IMR-90 (cell line): Measurements from ENCODE around the gene PPP1R14C. TPM values are rescaled to one million over a fixed set of nuclear protein-coding genes. Genes with fewer than 3 reads are reported as not detected.

Experiments used
- ATAC-seq: fragments of 200-7000 bp; cut with Tn5 transposase; 2 replicates; pipeline ENCODE4 v1.9.1; 2020; ENCODE audit warnings: low read depth, mild to moderate bottlenecking, moderate library complexity
- BruUV-seq: library from RNA; stranded (reverse); fragments of 400-500 nt; replicated peaks from 2 replicates; lab custom pipeline; 2021; lab: Mats Ljungman, UMichigan
- CTCF ChIA-PET: fragments of 300-600 bp; formaldehyde crosslinking; extraction: SDS; loops from one replicate; lab custom pipeline; 2021; ENCODE audit warnings: antibody characterized with exemption; lab: Yijun Ruan, JAX
- POLR2A ChIA-PET: fragments of 300-600 bp; sonication (Branson Sonifier 250); formaldehyde crosslinking; loops from one replicate; lab custom pipeline; 2022; ENCODE audit warnings: antibody characterized with exemption; ENCODE audit not compliant: unreplicated experiment; lab: Charles Lee
- DNase-seq: peaks from one replicate; pipeline ENCODE4 v3.0.0; 2013
- H2AFZ ChIP-seq: replicated peaks from 2 replicates; pipeline ENCODE3; 2013; ENCODE audit warnings: low read length, mild to moderate bottlenecking; ENCODE audit not compliant: poor library complexity
- H2AK5ac ChIP-seq: 2 replicates; pipeline ENCODE4 v1.6.1; 2013; ENCODE audit warnings: low read depth, low read length, inconsistent platforms
- H2AK9ac ChIP-seq: replicated peaks from 2 replicates; pipeline ENCODE3; 2013; ENCODE audit warnings: mild to moderate bottlenecking, low read depth, low read length, moderate library complexity; ENCODE audit not compliant: poor library complexity
- H2BK120ac ChIP-seq: 2 replicates; pipeline ENCODE4 v1.6.1; 2013; ENCODE audit warnings: low read depth, low read length, inconsistent platforms
- H2BK15ac ChIP-seq: 3 replicates; pipeline ENCODE4 v1.6.1; 2013; ENCODE audit warnings: low read depth, low read length, inconsistent platforms
- H2BK20ac ChIP-seq: 2 replicates; pipeline ENCODE4 v1.6.1; 2013; ENCODE audit warnings: low read depth, mild to moderate bottlenecking, inconsistent platforms, low read length, moderate library complexity
- H2BK5ac ChIP-seq: 2 replicates; pipeline ENCODE4 v1.6.1; 2013; ENCODE audit warnings: mild to moderate bottlenecking, low read depth, low read length, inconsistent platforms; ENCODE audit not compliant: poor library complexity, severe bottlenecking
- H3K14ac ChIP-seq: replicated peaks from 2 replicates; pipeline ENCODE4 v1.6.1; 2013; ENCODE audit warnings: low read depth, low read length, inconsistent platforms
- H3K18ac ChIP-seq: 2 replicates; pipeline ENCODE4 v1.6.1; 2013; ENCODE audit warnings: low read depth, low read length, control low read depth
- H3K23ac ChIP-seq: 2 replicates; pipeline ENCODE4 v1.6.1; 2013; ENCODE audit warnings: low read depth, low read length, inconsistent platforms
- H3K27ac ChIP-seq: 2 replicates; pipeline ENCODE4 v1.5.1; 2013; ENCODE audit warnings: mild to moderate bottlenecking, control low read depth, low read length; ENCODE audit not compliant: insufficient read depth
- H3K27me3 ChIP-seq: 2 replicates; pipeline ENCODE4 v1.6.1; 2013; ENCODE audit warnings: low read length; ENCODE audit not compliant: control insufficient read depth, insufficient read depth
- H3K36me3 ChIP-seq: 2 replicates; pipeline ENCODE4 v1.6.1; 2013; ENCODE audit warnings: low read length, mixed read lengths; ENCODE audit not compliant: control insufficient read depth, insufficient read depth
- H3K4ac ChIP-seq: 2 replicates; pipeline ENCODE4 v1.6.1; 2013; ENCODE audit warnings: low read depth, low read length, inconsistent platforms
- H3K4me1 ChIP-seq: 2 replicates; pipeline ENCODE4 v1.6.1; 2013; ENCODE audit warnings: low read length, mixed read lengths; ENCODE audit not compliant: control insufficient read depth, insufficient read depth
- H3K4me2 ChIP-seq: 2 replicates; pipeline ENCODE4 v1.6.1; 2013; ENCODE audit warnings: low read depth, mild to moderate bottlenecking, control low read depth, low read length, moderate library complexity
- H3K4me3 ChIP-seq: 2 replicates; pipeline ENCODE4 v1.5.1; 2013; ENCODE audit warnings: low read depth, mild to moderate bottlenecking, control low read depth, low read length, moderate library complexity; ENCODE audit not compliant: insufficient read depth
- H3K56ac ChIP-seq: 2 replicates; pipeline ENCODE4 v1.6.1; 2013; ENCODE audit warnings: low read length, inconsistent platforms; ENCODE audit not compliant: insufficient read depth; ENCODE audit errors: extremely low read depth
- H3K79me1 ChIP-seq, 2 experiments: 2 replicates each; pipeline ENCODE4 v1.6.1; 2013; ENCODE audit warnings: low read length in 2 of 2, inconsistent platforms in 1 of 2, low read depth in 1 of 2
- H3K9ac ChIP-seq: 2 replicates; pipeline ENCODE4 v1.6.1; 2013; ENCODE audit warnings: low read depth, low read length, control low read depth
- H3K9me1 ChIP-seq: 2 replicates; pipeline ENCODE4 v1.6.1; 2013; ENCODE audit warnings: low read length, inconsistent platforms; ENCODE audit not compliant: insufficient read depth
- H3K9me3 ChIP-seq: 2 replicates; pipeline ENCODE4 v1.6.1; 2013; ENCODE audit warnings: low read length; ENCODE audit not compliant: control insufficient read depth, insufficient read depth
- H4K20me1 ChIP-seq: 2 replicates; pipeline ENCODE4 v1.6.1; 2013; ENCODE audit warnings: low read length, inconsistent platforms; ENCODE audit not compliant: insufficient read depth
- H4K5ac ChIP-seq: 2 replicates; pipeline ENCODE4 v1.6.1; 2013; ENCODE audit warnings: mild to moderate bottlenecking, low read depth, low read length, control low read depth
- H4K8ac ChIP-seq, 2 experiments: 2 replicates each; pipeline ENCODE4 v1.6.1; 2013; ENCODE audit warnings: low read depth in 2 of 2, low read length in 2 of 2, control low read depth in 1 of 2, inconsistent platforms in 1 of 2
- H4K91ac ChIP-seq: 2 replicates; pipeline ENCODE4 v1.6.1; 2013; ENCODE audit warnings: low read depth, low read length, inconsistent platforms; ENCODE audit not compliant: insufficient read depth
- BHLHE40 ChIP-seq: fragments of 150-350 bp; IDR thresholded peaks from 2 replicates; pipeline ENCODE4 v1.6.1; 2016; ENCODE audit warnings: mild to moderate bottlenecking, low read depth, low read length
- CEBPB ChIP-seq: IDR thresholded peaks from 2 replicates; pipeline ENCODE4 v1.6.1; 2012; ENCODE audit warnings: low read depth, low read length, improper control_type of control experiment
- CHD1 ChIP-seq: IDR thresholded peaks from 2 replicates; pipeline ENCODE4 v1.6.1; 2012; ENCODE audit warnings: low read depth, low read length, improper control_type of control experiment
- FOS ChIP-seq: fragments of 150-350 bp; IDR thresholded peaks from 2 replicates; pipeline ENCODE4 v1.6.1; 2016; ENCODE audit warnings: low read depth, low read length
- MAFK ChIP-seq: IDR thresholded peaks from 2 replicates; pipeline ENCODE4 v1.6.1; 2012; ENCODE audit warnings: low read depth, low read length, improper control_type of control experiment
- MAZ ChIP-seq: IDR thresholded peaks from 2 replicates; pipeline ENCODE4 v1.6.1; 2012; ENCODE audit warnings: low read depth, mild to moderate bottlenecking, low read length, improper control_type of control experiment, moderate library complexity, borderline replicate concordance
- MXI1 ChIP-seq: IDR thresholded peaks from 2 replicates; pipeline ENCODE4 v1.6.1; 2012; ENCODE audit warnings: low read depth, mild to moderate bottlenecking, low read length, moderate library complexity, borderline replicate concordance
- NFE2L2 ChIP-seq: fragments of 150-350 bp; IDR thresholded peaks from 2 replicates; pipeline ENCODE4 v1.6.1; 2016; ENCODE audit warnings: low read depth, mild to moderate bottlenecking, low read length
- POLR2A ChIP-seq: IDR thresholded peaks from 2 replicates; pipeline ENCODE4 v1.6.1; 2012; ENCODE audit warnings: mild to moderate bottlenecking, low read depth, low read length
- RAD21 ChIP-seq: IDR thresholded peaks from 2 replicates; pipeline ENCODE4 v1.6.1; 2012; ENCODE audit warnings: low read length, improper control_type of control experiment
- RCOR1 ChIP-seq: IDR thresholded peaks from 2 replicates; pipeline ENCODE4 v1.6.1; 2012; ENCODE audit warnings: mild to moderate bottlenecking, low read length, improper control_type of control experiment; ENCODE audit not compliant: insufficient replicate concordance
- RFX5 ChIP-seq: IDR thresholded peaks from 2 replicates; pipeline ENCODE4 v1.8.0; 2012; ENCODE audit warnings: low read depth, mild to moderate bottlenecking, low read length, moderate library complexity
- SMC3 ChIP-seq: fragments of 150-350 bp; IDR thresholded peaks from 2 replicates; pipeline ENCODE4 v1.6.1; 2016; ENCODE audit warnings: low read depth, mild to moderate bottlenecking, antibody characterized with exemption, low read length, moderate library complexity
- dilution Hi-C: fragments of 300-500 bp; cut with HindIII; formaldehyde crosslinking; loops from one replicate; pipeline ENCODE4 v1.14.3; 2018; ENCODE audit warnings: low sequenced_read_pairs; ENCODE audit not compliant: unreplicated experiment
- in situ Hi-C: fragments of 300-500 bp; cut with MboI; formaldehyde crosslinking; loops from 3 replicates; pipeline ENCODE4 v1.14.3; 2019; ENCODE audit warnings: low sequenced_read_pairs, inconsistent platforms, mixed read lengths
- intact Hi-C: fragments of 100-400 bp; cut with micrococcal nuclease; formaldehyde crosslinking; loops from 2 replicates; pipeline ENCODE4 v1.10.0; 2022
- polyA plus RNA-seq, 3 experiments: library from polyadenylated mRNA; depleted of rRNA; stranded (reverse); fragments of >200 nt; gene quantifications; 2 replicates each; pipeline ENCODE4 v1.2.3, GENCODE V29; 2012; ENCODE audit warnings: low replicate concordance in 1 of 3
- total RNA-seq: library from RNA; depleted of rRNA; stranded (reverse); fragments of >200 nt; gene quantifications from 2 replicates; pipeline ENCODE4 v1.2.3, GENCODE V29; 2012
- TF ChIP-seq, protein P1 (sequence below): fragments of 150-350 bp; IDR thresholded peaks from 2 replicates; pipeline ENCODE4 v1.6.1; 2017; ENCODE audit warnings: mild to moderate bottlenecking, antibody characterized with exemption, low read length, low read depth
- TF ChIP-seq, protein P2 (sequence below): conservative IDR thresholded peaks from 2 replicates; pipeline ENCODE4 v1.5.1; 2012; ENCODE audit warnings: mild to moderate bottlenecking, low read depth, low read length, improper control_type of control experiment
- TF ChIP-seq, protein P3 (sequence below): fragments of 150-350 bp; IDR thresholded peaks from 2 replicates; pipeline ENCODE4 v1.6.1; 2016; ENCODE audit warnings: low read depth, mild to moderate bottlenecking, low read length, moderate library complexity, borderline replicate concordance

The PPP1R14C gene
- total and polyA plus RNA-seq, 2 of the 4 experiments (the other 2 are of a cell fraction), result not detected

DNA sequence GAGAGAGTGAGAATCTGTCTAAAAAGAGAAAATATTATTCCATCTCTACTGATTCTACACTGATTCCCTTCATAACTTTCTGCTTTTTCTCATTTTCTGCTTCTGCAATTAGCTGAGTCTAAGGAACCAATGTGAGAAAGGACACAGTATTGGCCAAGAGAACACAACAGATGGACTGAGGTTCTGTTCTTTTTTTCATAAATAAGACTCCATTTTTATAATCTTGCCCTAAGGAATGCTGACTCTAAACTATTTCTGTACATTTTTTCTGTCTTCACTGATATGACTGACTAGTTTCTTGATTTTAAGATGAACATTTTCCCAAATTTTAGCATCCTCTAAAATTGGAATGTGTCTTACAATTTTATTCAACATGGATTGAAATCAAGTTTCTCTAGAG is 138.9 kb downstream of the PPP1R14C start:
- H2BK5ac ChIP-seq, result no peak overlapping the region
- H4K91ac ChIP-seq, result no peak overlapping the region
- H2BK15ac ChIP-seq, result no peak overlapping the region
- H3K36me3 ChIP-seq, result no peaks in the 10 kb centered on the region
- H3K27ac ChIP-seq, result no peak overlapping the region
- no TSS peak for BruUV-seq
- in situ Hi-C loops, result no loop called here
- no peak overlapping the region for H2AK9ac ChIP-seq
- H3K9me3 ChIP-seq, result peaks cover 2% of the 10 kb centered on the region; the same call in 1 of the 2 replicates
- no peaks in the 10 kb centered on the region for H3K9me1 ChIP-seq
- dilution Hi-C loops, result no loop called here
- H3K9ac ChIP-seq, result no peak overlapping the region
- no peak overlapping the region for H3K14ac ChIP-seq
- no peak overlapping the region for H2BK20ac ChIP-seq
- no peaks in the 10 kb centered on the region for H4K20me1 ChIP-seq
- no peak overlapping the region for H4K8ac ChIP-seq
- H3K4me3 ChIP-seq, result no peak overlapping the region
- intact Hi-C loops, result no loop called here
- H3K56ac ChIP-seq, result no peak overlapping the region
- H4K5ac ChIP-seq, result no peak overlapping the region
- no peaks in the 10 kb centered on the region for H3K79me1 ChIP-seq
- H2AK5ac ChIP-seq, result no peak overlapping the region
- ChIA-PET POLR2A (no interaction called here), CTCF (no interaction called here)
- no peak overlapping the region for H3K18ac ChIP-seq
- ATAC-seq, result no peak
- no peak overlapping the region for H2AFZ ChIP-seq
- DNase-seq, result no peak
- TF ChIP-seq CHD1 (no peak), POLR2A (no peak), FOS (no peak), RAD21 (no peak), MAZ (no peak), RFX5 (no peak), MAFK (no peak), SMC3 (no peak), CEBPB (no peak), RCOR1 (no peak), NFE2L2 (no peak), BHLHE40 (no peak), MXI1 (no peak)
- TF ChIP-seq, protein P1, sequence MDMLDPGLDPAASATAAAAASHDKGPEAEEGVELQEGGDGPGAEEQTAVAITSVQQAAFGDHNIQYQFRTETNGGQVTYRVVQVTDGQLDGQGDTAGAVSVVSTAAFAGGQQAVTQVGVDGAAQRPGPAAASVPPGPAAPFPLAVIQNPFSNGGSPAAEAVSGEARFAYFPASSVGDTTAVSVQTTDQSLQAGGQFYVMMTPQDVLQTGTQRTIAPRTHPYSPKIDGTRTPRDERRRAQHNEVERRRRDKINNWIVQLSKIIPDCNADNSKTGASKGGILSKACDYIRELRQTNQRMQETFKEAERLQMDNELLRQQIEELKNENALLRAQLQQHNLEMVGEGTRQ, result no peak
- TF ChIP-seq, protein P2, sequence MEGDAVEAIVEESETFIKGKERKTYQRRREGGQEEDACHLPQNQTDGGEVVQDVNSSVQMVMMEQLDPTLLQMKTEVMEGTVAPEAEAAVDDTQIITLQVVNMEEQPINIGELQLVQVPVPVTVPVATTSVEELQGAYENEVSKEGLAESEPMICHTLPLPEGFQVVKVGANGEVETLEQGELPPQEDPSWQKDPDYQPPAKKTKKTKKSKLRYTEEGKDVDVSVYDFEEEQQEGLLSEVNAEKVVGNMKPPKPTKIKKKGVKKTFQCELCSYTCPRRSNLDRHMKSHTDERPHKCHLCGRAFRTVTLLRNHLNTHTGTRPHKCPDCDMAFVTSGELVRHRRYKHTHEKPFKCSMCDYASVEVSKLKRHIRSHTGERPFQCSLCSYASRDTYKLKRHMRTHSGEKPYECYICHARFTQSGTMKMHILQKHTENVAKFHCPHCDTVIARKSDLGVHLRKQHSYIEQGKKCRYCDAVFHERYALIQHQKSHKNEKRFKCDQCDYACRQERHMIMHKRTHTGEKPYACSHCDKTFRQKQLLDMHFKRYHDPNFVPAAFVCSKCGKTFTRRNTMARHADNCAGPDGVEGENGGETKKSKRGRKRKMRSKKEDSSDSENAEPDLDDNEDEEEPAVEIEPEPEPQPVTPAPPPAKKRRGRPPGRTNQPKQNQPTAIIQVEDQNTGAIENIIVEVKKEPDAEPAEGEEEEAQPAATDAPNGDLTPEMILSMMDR, result no peak
- TF ChIP-seq, protein P3, sequence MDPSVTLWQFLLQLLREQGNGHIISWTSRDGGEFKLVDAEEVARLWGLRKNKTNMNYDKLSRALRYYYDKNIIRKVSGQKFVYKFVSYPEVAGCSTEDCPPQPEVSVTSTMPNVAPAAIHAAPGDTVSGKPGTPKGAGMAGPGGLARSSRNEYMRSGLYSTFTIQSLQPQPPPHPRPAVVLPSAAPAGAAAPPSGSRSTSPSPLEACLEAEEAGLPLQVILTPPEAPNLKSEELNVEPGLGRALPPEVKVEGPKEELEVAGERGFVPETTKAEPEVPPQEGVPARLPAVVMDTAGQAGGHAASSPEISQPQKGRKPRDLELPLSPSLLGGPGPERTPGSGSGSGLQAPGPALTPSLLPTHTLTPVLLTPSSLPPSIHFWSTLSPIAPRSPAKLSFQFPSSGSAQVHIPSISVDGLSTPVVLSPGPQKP, result no peak
- no peak overlapping the region for H3K23ac ChIP-seq
- peaks cover 3% of the 10 kb centered on the region; the same call in 1 of the 2 replicates for H3K27me3 ChIP-seq
- H3K4me1 ChIP-seq, result no peaks in the 10 kb centered on the region
- no peak overlapping the region for H3K4me2 ChIP-seq
- no peak overlapping the region for H2BK120ac ChIP-seq
- no peak overlapping the region for H3K4ac ChIP-seq
